ENCODE results near the gene RPS3A. TPM values are rescaled to one million over a fixed set of nuclear protein-coding genes. Genes with fewer than 3 reads are reported as not detected.

The RPS3A gene
- total RNA-seq, 2 donors from 2014 or later = 2,304 to 2,367 TPM

GRCh38 chr4:151107063-151107462 lies 7.6 kb downstream of the RPS3A start:
- peaks cover 59% of the 10 kb centered on the region for H3K36me3 Mint-ChIP-seq (ENCODE audit: low read depth)

GRCh38 chr4:151110236-151110635 lies 10.8 kb downstream of the RPS3A start:
- 75 to 98% methylated on average over 3 of the region's 3 CpGs for WGBS, 2 experiments (ENCODE audit: insufficient coverage in 1 of 2, insufficient read length in 1 of 2)
- H3K36me3 Mint-ChIP-seq (ENCODE audit: low read depth) = peaks cover 42% of the 10 kb centered on the region
- H3K4me1 ChIP-seq (ENCODE audit: control insufficient read depth, insufficient read depth, low read length) = no peaks in the 10 kb centered on the region
- no peak for TF ChIP-seq CTCF (conservative IDR thresholded peaks at IDR 0.05)
- no peaks in the 10 kb centered on the region for H3K4me1 Mint-ChIP-seq
- no peaks in the 10 kb centered on the region for H3K27me3 Mint-ChIP-seq (ENCODE audit: insufficient read depth)
- H3K27me3 ChIP-seq (ENCODE audit: control insufficient read depth, insufficient read depth, low read length, poor library complexity, severe bottlenecking) = no peaks in the 10 kb centered on the region
- H3K4me3 Mint-ChIP-seq = no peak overlapping the region
- no peak overlapping the region for H3K9ac ChIP-seq (ENCODE audit: extremely low read depth, low read length, poor library complexity, severe bottlenecking)
- no peaks in the 10 kb centered on the region for H3K9me3 Mint-ChIP-seq
- H3K9me3 ChIP-seq (ENCODE audit: control insufficient read depth, low read length) = no peaks in the 10 kb centered on the region
- peaks cover 57% of the 10 kb centered on the region for H3K36me3 ChIP-seq (ENCODE audit: control insufficient read depth, insufficient read depth, low read length)
- peak; percentile 48 for DNase-seq
- no peak overlapping the region for H3K4me3 ChIP-seq (ENCODE audit: low read length)
- no peak overlapping the region for H3K27ac Mint-ChIP-seq
- H3K27ac ChIP-seq (ENCODE audit: low read depth, low read length) = no peak overlapping the region

More at GRCh38 chr4:151107063-151107462, 7.6 kb downstream of the RPS3A start:
- no peak overlapping the region for H3K9ac ChIP-seq (ENCODE audit: extremely low read depth, low read length, poor library complexity, severe bottlenecking)
- H3K27me3 Mint-ChIP-seq (ENCODE audit: insufficient read depth) = no peaks in the 10 kb centered on the region
- no peaks in the 10 kb centered on the region for H3K9me3 ChIP-seq (ENCODE audit: control insufficient read depth, low read length)
- H3K4me3 ChIP-seq (ENCODE audit: low read length) = no peak overlapping the region
- no peak overlapping the region for H3K4me3 Mint-ChIP-seq
- 91 to 97% methylated on average over 3 of the region's 3 CpGs for WGBS, 2 experiments (ENCODE audit: insufficient coverage in 1 of 2, insufficient read length in 1 of 2)
- no peak overlapping the region for H3K27ac Mint-ChIP-seq
- peaks cover 8% of the 10 kb centered on the region for H3K4me1 Mint-ChIP-seq
- TF ChIP-seq CTCF (conservative IDR thresholded peaks at IDR 0.05) = no peak
- H3K4me1 ChIP-seq (ENCODE audit: control insufficient read depth, insufficient read depth, low read length) = peaks cover 5% of the 10 kb centered on the region
- no peaks in the 10 kb centered on the region for H3K9me3 Mint-ChIP-seq
- H3K27me3 ChIP-seq (ENCODE audit: control insufficient read depth, insufficient read depth, low read length, poor library complexity, severe bottlenecking) = no peaks in the 10 kb centered on the region
- H3K27ac ChIP-seq (ENCODE audit: low read depth, low read length) = no peak overlapping the region
- H3K36me3 ChIP-seq (ENCODE audit: control insufficient read depth, insufficient read depth, low read length) = peaks cover 71% of the 10 kb centered on the region
- peak; percentile 50 for DNase-seq

- WGBS, 2 experiments (ENCODE audit: insufficient coverage in 1 of 2, insufficient read length in 1 of 2) = 85 to 93% methylated on average over 3 of the region's 3 CpGs
- Mint-ChIP-seq H3K4me3 (no peak overlapping the region), H3K36me3 (ENCODE audit: low read depth) (peaks cover 16% of the 10 kb centered on the region), H3K4me1 (no peaks in the 10 kb centered on the region), H3K27ac (no peak overlapping the region), H3K9me3 (no peaks in the 10 kb centered on the region), H3K27me3 (ENCODE audit: insufficient read depth) (no peaks in the 10 kb centered on the region)
- Histone ChIP-seq H3K36me3 (ENCODE audit: control insufficient read depth, insufficient read depth, low read length) (peaks cover 34% of the 10 kb centered on the region), H3K27ac (ENCODE audit: low read depth, low read length) (no peak overlapping the region), H3K9me3 (ENCODE audit: control insufficient read depth, low read length) (no peaks in the 10 kb centered on the region), H3K4me1 (ENCODE audit: control insufficient read depth, insufficient read depth, low read length) (no peaks in the 10 kb centered on the region), H3K27me3 (ENCODE audit: control insufficient read depth, insufficient read depth, low read length, poor library complexity, severe bottlenecking) (no peaks in the 10 kb centered on the region), H3K9ac (ENCODE audit: extremely low read depth, low read length, poor library complexity, severe bottlenecking) (no peak overlapping the region), H3K4me3 (ENCODE audit: low read length) (no peak overlapping the region)
- TF ChIP-seq CTCF (conservative IDR thresholded peaks at IDR 0.05) = no peak
- DNase-seq = peak; percentile 35
Observed at GRCh38 chr4:151114338-151114737, 14.9 kb downstream of the RPS3A start.

Data from endodermal cell (in vitro differentiated cells).